Fibroblast of villous mesenchyme (primary cell): ENCODE measurements around the gene IMMT. TPM values are rescaled to one million over a fixed set of nuclear protein-coding genes. Genes with fewer than 3 reads are reported as not detected.

Source experiments
- DNase-seq: peaks from one replicate; pipeline ENCODE4 v3.0.0-alpha.2; 2010; ENCODE audit warnings: low read depth
- H3K4me3 ChIP-seq: 2 replicates; pipeline ENCODE4 v1.5.1; 2011; ENCODE audit warnings: low read depth, mild to moderate bottlenecking, low read length
- CTCF ChIP-seq: IDR thresholded peaks from 2 replicates; pipeline ENCODE4 v1.5.1; 2012; ENCODE audit warnings: low read depth, mild to moderate bottlenecking, low read length; ENCODE audit not compliant: insufficient read depth
- total RNA-seq: library from RNA; depleted of rRNA; stranded (reverse); fragments of >200 nt; gene quantifications from 2 replicates; pipeline ENCODE4 v1.2.3, GENCODE V29; 2012

The IMMT gene
- total RNA-seq, 1 donor = 67.8 TPM

- H3K4me3 ChIP-seq = no peak overlapping the region
- TF ChIP-seq CTCF = no peak
- no peak for DNase-seq
Observed at GRCh38 chr2:86239326-86239725, 44.1 kb upstream of the IMMT start.

GRCh38 chr2:86238354-86238753 lies 43.1 kb upstream of the IMMT start:
- TF ChIP-seq CTCF = no peak
- no peak for DNase-seq
- no peak overlapping the region for H3K4me3 ChIP-seq

GRCh38 chr2:86237172-86237571 lies 41.9 kb upstream of the IMMT start:
- DNase-seq = no peak
- no peak overlapping the region for H3K4me3 ChIP-seq
- no peak for TF ChIP-seq CTCF

- TF ChIP-seq CTCF = no peak
- no peak overlapping the region for H3K4me3 ChIP-seq
- DNase-seq = no peak
Observed at GRCh38 chr2:86235196-86235980, 40.1 kb upstream of the IMMT start.

GRCh38 chr2:86234563-86235131 lies 39.4 kb upstream of the IMMT start:
- DNase-seq = no peak
- TF ChIP-seq CTCF = no peak
- H3K4me3 ChIP-seq = no peak overlapping the region

GRCh38 chr2:86233436-86233835 lies 38.2 kb upstream of the IMMT start:
- no peak for DNase-seq
- H3K4me3 ChIP-seq = no peak overlapping the region
- TF ChIP-seq CTCF = no peak
